Right lobe of liver (tissue), 6 donors: ENCODE data around the gene TIFAB. TPM values are rescaled to one million over a fixed set of nuclear protein-coding genes. Genes with fewer than 3 reads are reported as not detected.

Experiments
- ATAC-seq, 4 donors: fragments of 200-7000 bp; cut with Tn5 transposase; one replicate each; pipeline ENCODE4 v1.9.1; 2020; ENCODE audit warnings: mild to moderate bottlenecking in 4 of 4, moderate library complexity in 4 of 4
- DNase-seq, 3 donors: peaks; one replicate each; pipeline ENCODE4 v3.0.0-alpha.2; 2020
- H3K27ac ChIP-seq, 3 donors: fragments of 200-600 bp; one replicate each; pipeline ENCODE4 v1.8.0; 2022
- H3K27me3 ChIP-seq, 2 donors: fragments of 200-600 bp; one replicate each; pipeline ENCODE4 v1.8.0; 2022
- H3K36me3 ChIP-seq, 4 donors: fragments of 200-600 bp; sonication (generic) in 1 of 4; one replicate each; pipeline versions ENCODE4 v1.5.1 to v1.8.0; 2017 to 2022; ENCODE audit warnings: control low read depth in 1 of 4
- H3K4me1 ChIP-seq, 4 donors: fragments of 200-600 bp; sonication (generic) in 1 of 4; one replicate each; pipeline versions ENCODE4 v1.5.1 to v1.8.0; 2017 to 2022; ENCODE audit warnings: control low read depth in 1 of 4
- H3K4me3 ChIP-seq, 3 donors: fragments of 200-600 bp; one replicate each; pipeline ENCODE4 v1.8.0; 2022
- H3K9me3 ChIP-seq, 4 donors: fragments of 200-600 bp; sonication (generic) in 1 of 4; one replicate each; pipeline versions ENCODE4 v1.5.1 to v1.8.0; 2017 to 2022; ENCODE audit warnings: control low read depth in 1 of 4
- POLR2A ChIP-seq: fragments of 450-650 bp; IDR thresholded peaks from one replicate; pipeline ENCODE4 v1.6.1; 2017; ENCODE audit warnings: antibody characterized with exemption, mild to moderate bottlenecking
- WGBS: methylation state at CpG from one replicate; pipeline ENCODE4 v1.1.6; 2018; ENCODE audit warnings: low coverage, low lambda C conversion rate; ENCODE audit not compliant: insufficient coverage; ENCODE audit errors: missing lambda C conversion rate; 5-methylcytosine and 5-hydroxymethylcytosine counted together
- intact Hi-C, 2 donors: fragments of 100-400 bp; cut with DNase I; formaldehyde crosslinking; loops; one replicate each; pipeline versions ENCODE4 v1.11.2 to v1.14.1; 2022
- total RNA-seq, 6 experiments: library from RNA; depleted of rRNA in 2 of 6; stranded (reverse); fragments of >200 nt in 2 of 6; fragmentation: NEBNext Ultra II Directional in 3 of 6; extraction: Animal tissue kit (Norgen Biotek cat#: 25700) in 3 of 6; gene quantifications; one replicate each; pipeline versions ENCODE4 v1.1.0 to v1.2.4, GENCODE V29; 2016 to 2023
- TF ChIP-seq, protein P1 (sequence below), 4 donors: fragments of 200-600 bp in 3 of 4; fragments of 450-650 bp in 1 of 4; IDR thresholded peaks; one replicate each; pipeline versions ENCODE4 v1.5.1 to v1.8.0; 2016 to 2022; ENCODE audit warnings: antibody characterized with exemption in 4 of 4, mild to moderate bottlenecking in 2 of 4
- donor health status: DM: no; HTN: yes; CAD: no.
- donor health status: DM: no; HTN: no; CAD: no.
- donor health status: DM: no; HTN: no; CAD: no.
- donor health status: DM: no; HTN: yes; CAD: no.
- donor health status: DM: no; HTN: yes; CAD: no.

The TIFAB gene
- total RNA-seq, 6 experiments from 2014 or later = 0.05 to 0.09 TPM; not detected in 4

DNA sequence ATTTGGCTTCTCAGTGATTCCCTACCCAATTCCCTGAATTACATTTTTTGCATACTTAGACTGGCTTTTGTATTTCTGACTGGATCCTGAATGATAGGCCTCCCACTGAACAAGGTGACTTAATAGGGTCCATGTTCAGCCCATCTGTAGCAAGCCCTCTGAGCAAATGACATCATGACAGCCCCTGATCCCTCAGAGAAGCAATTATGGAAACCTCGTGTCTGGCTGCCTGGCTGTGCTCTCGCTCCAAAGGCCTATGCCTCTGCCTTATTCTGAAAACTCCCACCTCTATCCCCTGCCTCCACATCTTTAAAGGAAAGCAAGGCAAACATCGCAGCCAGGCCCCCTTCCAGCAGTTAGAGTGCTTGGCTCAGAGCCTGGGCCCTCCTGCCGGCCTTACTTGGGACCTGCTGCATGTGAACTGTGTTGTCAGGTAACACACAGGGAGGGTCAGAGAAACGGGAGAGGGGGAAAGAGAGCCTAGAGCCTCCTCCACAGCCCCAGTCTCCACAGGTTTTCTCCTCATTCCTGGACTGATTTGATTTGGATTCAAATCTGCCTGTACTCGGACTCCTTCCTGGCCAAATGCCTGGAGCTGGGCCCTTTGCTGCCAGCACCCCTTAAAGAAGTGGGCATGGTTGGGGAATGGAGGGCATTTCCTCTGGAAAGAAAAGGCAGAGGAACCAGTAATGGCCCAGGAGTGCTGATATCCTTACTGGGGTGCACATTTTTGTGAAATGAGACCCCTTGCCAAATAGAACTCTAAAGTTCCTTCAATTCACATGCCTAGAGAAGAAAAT is 8.8 kb downstream of the TIFAB start:
- Histone ChIP-seq H3K4me1 (no peaks in the 10 kb centered on the region), H3K4me3 (no peak overlapping the region), H3K9me3 (no peaks in the 10 kb centered on the region), H3K36me3 (no peaks in the 10 kb centered on the region), H3K27ac (no peak overlapping the region), H3K27me3 (no peaks in the 10 kb centered on the region)
- DNase-seq (peak in 1 of 3 donors; percentile 26), ATAC-seq (no peak)
- intact Hi-C loops = no loop called here
- TF ChIP-seq, protein P1, sequence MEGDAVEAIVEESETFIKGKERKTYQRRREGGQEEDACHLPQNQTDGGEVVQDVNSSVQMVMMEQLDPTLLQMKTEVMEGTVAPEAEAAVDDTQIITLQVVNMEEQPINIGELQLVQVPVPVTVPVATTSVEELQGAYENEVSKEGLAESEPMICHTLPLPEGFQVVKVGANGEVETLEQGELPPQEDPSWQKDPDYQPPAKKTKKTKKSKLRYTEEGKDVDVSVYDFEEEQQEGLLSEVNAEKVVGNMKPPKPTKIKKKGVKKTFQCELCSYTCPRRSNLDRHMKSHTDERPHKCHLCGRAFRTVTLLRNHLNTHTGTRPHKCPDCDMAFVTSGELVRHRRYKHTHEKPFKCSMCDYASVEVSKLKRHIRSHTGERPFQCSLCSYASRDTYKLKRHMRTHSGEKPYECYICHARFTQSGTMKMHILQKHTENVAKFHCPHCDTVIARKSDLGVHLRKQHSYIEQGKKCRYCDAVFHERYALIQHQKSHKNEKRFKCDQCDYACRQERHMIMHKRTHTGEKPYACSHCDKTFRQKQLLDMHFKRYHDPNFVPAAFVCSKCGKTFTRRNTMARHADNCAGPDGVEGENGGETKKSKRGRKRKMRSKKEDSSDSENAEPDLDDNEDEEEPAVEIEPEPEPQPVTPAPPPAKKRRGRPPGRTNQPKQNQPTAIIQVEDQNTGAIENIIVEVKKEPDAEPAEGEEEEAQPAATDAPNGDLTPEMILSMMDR (IDR thresholded peaks at IDR 0.05) = no peak
- no peak for TF ChIP-seq POLR2A
- WGBS = 53% methylated on average over 4 of the region's 6 CpGs

DNA sequence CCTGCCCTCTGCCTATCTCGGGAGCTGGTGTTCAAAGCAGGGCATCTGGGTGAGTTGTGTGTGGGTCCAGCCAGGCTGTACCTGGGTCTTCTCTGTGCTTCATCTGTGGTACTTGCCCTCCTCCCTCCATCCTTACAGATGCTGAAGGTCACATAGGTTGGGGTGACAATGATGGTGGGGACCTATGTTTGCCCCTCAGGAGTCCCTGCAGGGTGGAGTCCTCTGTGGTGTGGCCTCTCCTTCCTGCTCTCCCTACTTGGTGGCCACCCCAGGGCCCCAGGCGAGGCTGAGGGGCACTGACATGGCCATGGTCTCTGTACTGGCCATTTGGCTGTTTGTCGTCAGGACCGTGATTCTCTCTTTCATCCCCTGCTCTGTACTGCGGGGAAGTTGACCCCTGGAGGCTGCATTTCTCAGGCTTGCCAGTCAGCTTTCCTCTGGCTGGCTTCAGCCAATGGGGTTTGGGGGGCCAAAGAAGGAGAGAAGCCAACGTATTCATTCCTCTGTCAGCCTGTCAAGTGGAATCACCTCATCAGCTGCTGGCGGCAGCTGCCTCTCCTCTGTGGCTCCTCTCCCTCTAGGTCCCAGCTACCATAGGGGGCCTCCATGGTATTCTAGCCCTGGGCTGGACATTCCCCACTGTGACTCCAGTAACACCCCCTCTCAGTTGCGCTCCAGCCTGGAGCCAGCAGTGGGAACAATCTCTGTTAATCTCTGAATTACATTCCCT is 9.6 kb downstream of the TIFAB start:
- ATAC-seq = no peak
- H3K27ac ChIP-seq = no peak overlapping the region
- intact Hi-C loops = no loop called here

DNA sequence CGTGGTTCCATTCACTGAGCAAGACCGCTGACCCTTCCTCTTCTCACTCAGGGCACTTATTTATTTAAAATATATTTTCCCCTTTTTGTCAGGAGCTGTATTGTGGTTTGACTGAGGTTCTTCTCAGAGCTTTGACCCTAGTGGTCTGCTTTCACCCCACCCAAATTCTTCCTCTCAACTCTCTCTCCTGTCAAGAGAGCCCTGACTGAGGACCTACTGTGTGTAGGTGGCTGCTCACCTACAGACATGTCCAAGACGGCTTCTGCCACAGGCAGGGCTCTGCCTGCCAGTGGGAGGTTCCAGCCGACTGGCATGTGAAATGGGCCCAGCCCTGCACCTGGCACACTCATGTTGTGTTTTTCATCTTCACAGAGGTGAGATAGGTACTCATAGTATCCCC is 10.2 kb downstream of the TIFAB start:
- 82% methylated on average over 2 of the region's 4 CpGs for WGBS
- Histone ChIP-seq H3K4me1 (no peaks in the 10 kb centered on the region), H3K4me3 (no peak overlapping the region), H3K9me3 (no peaks in the 10 kb centered on the region), H3K27me3 (no peaks in the 10 kb centered on the region), H3K27ac (no peak overlapping the region), H3K36me3 (no peaks in the 10 kb centered on the region)
- DNase-seq (peak in 1 of 3 donors; percentile 25), ATAC-seq (no peak)
- TF ChIP-seq POLR2A = no peak
- TF ChIP-seq, protein P1 (IDR thresholded peaks at IDR 0.05) = no peak
- intact Hi-C loops = no loop called here

More for the DNA sequence above, 9.6 kb downstream of the TIFAB start:
- Histone ChIP-seq H3K4me3 (no peak overlapping the region), H3K4me1 (no peaks in the 10 kb centered on the region), H3K27me3 (no peaks in the 10 kb centered on the region), H3K9me3 (no peaks in the 10 kb centered on the region), H3K36me3 (no peaks in the 10 kb centered on the region)
- TF ChIP-seq POLR2A = no peak
- TF ChIP-seq, protein P1 (IDR thresholded peaks at IDR 0.05) = no peak
- peak in 1 of 3 donors; percentile 24 for DNase-seq
- 68% methylated on average over 6 of the region's 8 CpGs for WGBS

DNA sequence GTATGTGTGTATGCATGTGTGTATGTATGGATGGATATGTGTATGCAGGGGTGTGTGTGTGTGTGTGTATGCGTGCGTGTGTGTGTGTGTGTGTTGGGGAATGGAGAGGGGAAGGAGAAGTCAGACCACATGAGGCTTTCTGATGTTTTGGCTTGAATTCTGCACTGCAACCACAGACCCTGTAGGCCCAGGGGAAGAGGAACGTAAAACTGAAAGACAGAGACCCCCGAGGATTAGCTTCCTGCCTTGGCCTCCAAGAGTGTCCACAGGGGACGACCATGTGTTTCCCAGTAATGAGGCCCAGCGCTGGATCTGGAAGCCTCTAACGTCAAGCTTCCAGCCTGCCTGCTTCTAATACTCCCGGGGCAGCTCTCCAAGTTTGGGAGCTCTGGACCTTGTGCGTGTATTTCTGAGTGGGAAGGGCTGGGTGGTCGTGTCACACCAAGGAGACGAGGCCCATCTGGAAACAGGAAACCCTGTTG is 10.8 kb downstream of the TIFAB start:
- TF ChIP-seq, protein P1 (IDR thresholded peaks at IDR 0.05) = no peak
- no peak for TF ChIP-seq POLR2A
- intact Hi-C loops = no loop called here
- peak in 1 of 3 donors; percentile 36 for DNase-seq

More for the DNA sequence above, 10.8 kb downstream of the TIFAB start:
- 28% methylated on average over 7 of the region's 11 CpGs for WGBS
- no peak overlapping the region for H3K27ac ChIP-seq
- H3K36me3 ChIP-seq = no peaks in the 10 kb centered on the region
- ATAC-seq = no peak
- no peaks in the 10 kb centered on the region for H3K4me1 ChIP-seq
- no peaks in the 10 kb centered on the region for H3K27me3 ChIP-seq
- no peaks in the 10 kb centered on the region for H3K9me3 ChIP-seq
- no peak overlapping the region for H3K4me3 ChIP-seq
